ENCODE data around the gene TXNDC16. TPM values are rescaled to one million over a fixed set of nuclear protein-coding genes. Genes with fewer than 3 reads are reported as not detected.

Gene TXNDC16
- total RNA-seq, 1 experiment from 2014 or later, result 13.2 TPM

GRCh38 chr14:52400846-52401245, 151.5 kb downstream of the TXNDC16 start:
- WGBS (ENCODE audit: extremely low coverage, insufficient read length, low lambda C conversion rate), result no CpG with 5 or more reads among the region's 3 CpGs
- H4K20me1 ChIP-seq (ENCODE audit: control insufficient read depth, insufficient read depth, insufficient read length), result no peaks in the 10 kb centered on the region
- H3K79me1 ChIP-seq (ENCODE audit: insufficient read depth, low read depth, low read length, poor library complexity, severe bottlenecking), result no peaks in the 10 kb centered on the region
- H3K4me1 Mint-ChIP-seq, result peaks cover 0 to 4% of the 10 kb centered on the region in 2 experiments; a peak in 1 of 4 replicates
- H3K27me3 ChIP-seq (ENCODE audit: insufficient read depth, low read length), result no peaks in the 10 kb centered on the region
- no peak overlapping the region for H2BK15ac ChIP-seq (ENCODE audit: low read depth, low read length)
- H2BK120ac ChIP-seq (ENCODE audit: low read depth, low read length, poor library complexity, severe bottlenecking), result no peak overlapping the region
- H3K4ac ChIP-seq (ENCODE audit: low read depth, low read length), result no peak overlapping the region
- H3K4me3 Mint-ChIP-seq, result no peak overlapping the region
- no peak overlapping the region for H3K18ac ChIP-seq (ENCODE audit: insufficient read length, low read depth, low read length)
- DNase-seq, result no peak
- H3K9me3 Mint-ChIP-seq, result peaks cover 3 to 7% of the 10 kb centered on the region in 2 experiments; a peak in 3 of 5 replicates
- H2BK12ac ChIP-seq (ENCODE audit: insufficient read length, low read depth, low read length), result no peak overlapping the region
- H3K4me2 ChIP-seq (ENCODE audit: insufficient read depth, insufficient read length, low read length), result no peak overlapping the region
- H3K23me2 ChIP-seq (ENCODE audit: insufficient read length, low read depth, low read length, poor library complexity, severe bottlenecking), result no peaks in the 10 kb centered on the region
- no peak overlapping the region for H4K91ac ChIP-seq (ENCODE audit: insufficient read length, low read depth, low read length)
- no peak overlapping the region for H4K8ac ChIP-seq (replicated peaks; ENCODE audit: insufficient read length, low read depth, low read length)
- H3K23ac ChIP-seq (ENCODE audit: insufficient read length, low read depth, low read length), result no peak overlapping the region
- H3K27ac Mint-ChIP-seq, result no peak overlapping the region
- peaks cover 0 to 4% (median 0%) of the 10 kb centered on the region in 3 experiments; a peak in 1 of 7 replicates for H3K36me3 Mint-ChIP-seq (ENCODE audit: insufficient read depth in 1 of 3, low read depth in 3 of 3)
- no peak overlapping the region for H2BK20ac ChIP-seq (ENCODE audit: low read depth, low read length, poor library complexity, severe bottlenecking)
- TF ChIP-seq CTCF (conservative IDR thresholded peaks at IDR 0.05), result no peak
- H3K9me3 ChIP-seq (ENCODE audit: control insufficient read depth, low read depth, low read length), result no peaks in the 10 kb centered on the region
- no peak overlapping the region for H3K9ac ChIP-seq (ENCODE audit: extremely low read depth, insufficient read length, low read length)
- H2AFZ ChIP-seq (ENCODE audit: low read length), result no peak overlapping the region
- H3K79me2 ChIP-seq (ENCODE audit: insufficient read depth, low read length), result no peaks in the 10 kb centered on the region
- H3K4me1 ChIP-seq (ENCODE audit: insufficient read depth, low read length), result no peaks in the 10 kb centered on the region; the same call in 1 of the 2 replicates
- H3K27ac ChIP-seq (ENCODE audit: insufficient read length, low read depth, low read length), result no peak overlapping the region
- H4K5ac ChIP-seq (ENCODE audit: insufficient read length, low read depth, low read length), result no peak overlapping the region
- H2AK5ac ChIP-seq (ENCODE audit: insufficient read length, low read length), result no peak overlapping the region
- H2BK5ac ChIP-seq (ENCODE audit: insufficient read length, low read length), result no peak overlapping the region
- no peak overlapping the region for H3K56ac ChIP-seq (ENCODE audit: insufficient read length, low read depth, low read length)
- H3K27me3 Mint-ChIP-seq (ENCODE audit: low read depth), result no peaks in the 10 kb centered on the region
- no peak overlapping the region for H3K14ac ChIP-seq (ENCODE audit: insufficient read depth, low read length)
- no peak overlapping the region for H3T11ph ChIP-seq (ENCODE audit: low read length)

All from H9 (cell line).